PC-3 (cell line): Measurements from ENCODE around the gene GADD45B.

Source experiments
- EZH2 ChIP-seq: fragments of 300-600 bp; sonication (generic); IDR thresholded peaks from one replicate; pipeline ENCODE4 v1.6.1; 2017; ENCODE audit warnings: antibody characterized with exemption, mild to moderate bottlenecking, low read length; ENCODE audit not compliant: unreplicated experiment
- EZH2phosphoT487 ChIP-seq: fragments of 300-600 bp; sonication (generic); IDR thresholded peaks from 2 replicates; pipeline ENCODE4 v1.6.1; 2018; ENCODE audit warnings: mild to moderate bottlenecking, antibody characterized with exemption, low read length, borderline replicate concordance
- TF ChIP-seq, protein P1 (sequence below): fragments of 300-600 bp; sonication (generic); conservative IDR thresholded peaks from 2 replicates; pipeline ENCODE4 v1.5.1; 2017; ENCODE audit warnings: antibody characterized with exemption, low read depth, mild to moderate bottlenecking, low read length

DNA sequence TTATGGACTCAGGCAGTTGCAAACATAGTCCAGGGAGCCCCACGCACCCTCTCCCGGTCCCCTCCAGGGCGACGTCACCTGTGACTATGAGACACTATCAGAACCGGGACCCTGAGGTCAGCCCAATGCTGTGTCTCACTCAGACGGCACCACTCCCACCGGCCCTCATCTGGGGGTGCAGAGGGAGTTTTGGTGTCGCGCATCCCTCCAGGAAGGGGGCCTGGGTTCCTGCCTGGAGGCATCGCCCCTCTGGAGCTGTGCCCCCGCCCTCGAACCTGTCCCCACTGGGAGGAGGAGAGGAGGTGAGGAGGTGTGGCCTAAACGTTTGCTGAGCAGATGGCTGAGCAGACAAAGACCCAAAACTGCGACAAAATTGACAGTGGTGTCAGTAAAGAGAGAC, 51.2 kb downstream of the GADD45B start:
- TF ChIP-seq, protein P1, sequence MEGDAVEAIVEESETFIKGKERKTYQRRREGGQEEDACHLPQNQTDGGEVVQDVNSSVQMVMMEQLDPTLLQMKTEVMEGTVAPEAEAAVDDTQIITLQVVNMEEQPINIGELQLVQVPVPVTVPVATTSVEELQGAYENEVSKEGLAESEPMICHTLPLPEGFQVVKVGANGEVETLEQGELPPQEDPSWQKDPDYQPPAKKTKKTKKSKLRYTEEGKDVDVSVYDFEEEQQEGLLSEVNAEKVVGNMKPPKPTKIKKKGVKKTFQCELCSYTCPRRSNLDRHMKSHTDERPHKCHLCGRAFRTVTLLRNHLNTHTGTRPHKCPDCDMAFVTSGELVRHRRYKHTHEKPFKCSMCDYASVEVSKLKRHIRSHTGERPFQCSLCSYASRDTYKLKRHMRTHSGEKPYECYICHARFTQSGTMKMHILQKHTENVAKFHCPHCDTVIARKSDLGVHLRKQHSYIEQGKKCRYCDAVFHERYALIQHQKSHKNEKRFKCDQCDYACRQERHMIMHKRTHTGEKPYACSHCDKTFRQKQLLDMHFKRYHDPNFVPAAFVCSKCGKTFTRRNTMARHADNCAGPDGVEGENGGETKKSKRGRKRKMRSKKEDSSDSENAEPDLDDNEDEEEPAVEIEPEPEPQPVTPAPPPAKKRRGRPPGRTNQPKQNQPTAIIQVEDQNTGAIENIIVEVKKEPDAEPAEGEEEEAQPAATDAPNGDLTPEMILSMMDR, result no peak
- TF ChIP-seq EZH2 (no peak), EZH2phosphoT487 (no peak)
